ENCODE results near the gene KCNE3. TPM values are rescaled to one million over a fixed set of nuclear protein-coding genes. Genes with fewer than 3 reads are reported as not detected.

KCNE3 gene
- total RNA-seq, 2 donors from 2014 or later, result 6.6 to 8.3 TPM

DNA sequence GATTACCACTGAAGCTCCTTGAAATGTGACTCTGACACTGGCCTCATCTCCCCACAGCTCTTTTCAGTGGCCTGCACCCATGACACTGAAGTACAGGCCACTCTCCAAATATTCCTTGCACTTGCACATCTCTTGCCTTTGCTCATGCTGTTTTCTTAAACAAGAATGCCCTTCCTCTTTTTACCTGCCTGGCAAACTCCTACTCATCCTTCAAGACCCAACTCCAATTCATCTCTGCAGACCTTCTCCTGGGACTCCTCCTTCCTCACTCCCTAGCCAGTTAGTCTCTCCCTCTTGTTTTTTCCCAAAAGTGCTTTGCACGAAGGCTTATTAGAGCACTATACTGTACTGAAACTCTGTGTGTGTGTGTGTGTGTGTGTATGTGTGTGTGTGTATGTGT lies 2.6 kb downstream of the KCNE3 start:
- no peak for ATAC-seq (ENCODE audit: insufficient number of reproducible peaks, low FRiP score, low read depth)
- no peak overlapping the region for H3K27ac ChIP-seq
- peaks cover 7 to 18% of the 10 kb centered on the region in 2 donors for H3K4me1 ChIP-seq (ENCODE audit: control insufficient read depth in 1 of 2, low read depth in 2 of 2)
- no peaks in the 10 kb centered on the region for H3K27me3 ChIP-seq (replicated peaks; ENCODE audit: insufficient read depth)
- TF ChIP-seq, protein P1, sequence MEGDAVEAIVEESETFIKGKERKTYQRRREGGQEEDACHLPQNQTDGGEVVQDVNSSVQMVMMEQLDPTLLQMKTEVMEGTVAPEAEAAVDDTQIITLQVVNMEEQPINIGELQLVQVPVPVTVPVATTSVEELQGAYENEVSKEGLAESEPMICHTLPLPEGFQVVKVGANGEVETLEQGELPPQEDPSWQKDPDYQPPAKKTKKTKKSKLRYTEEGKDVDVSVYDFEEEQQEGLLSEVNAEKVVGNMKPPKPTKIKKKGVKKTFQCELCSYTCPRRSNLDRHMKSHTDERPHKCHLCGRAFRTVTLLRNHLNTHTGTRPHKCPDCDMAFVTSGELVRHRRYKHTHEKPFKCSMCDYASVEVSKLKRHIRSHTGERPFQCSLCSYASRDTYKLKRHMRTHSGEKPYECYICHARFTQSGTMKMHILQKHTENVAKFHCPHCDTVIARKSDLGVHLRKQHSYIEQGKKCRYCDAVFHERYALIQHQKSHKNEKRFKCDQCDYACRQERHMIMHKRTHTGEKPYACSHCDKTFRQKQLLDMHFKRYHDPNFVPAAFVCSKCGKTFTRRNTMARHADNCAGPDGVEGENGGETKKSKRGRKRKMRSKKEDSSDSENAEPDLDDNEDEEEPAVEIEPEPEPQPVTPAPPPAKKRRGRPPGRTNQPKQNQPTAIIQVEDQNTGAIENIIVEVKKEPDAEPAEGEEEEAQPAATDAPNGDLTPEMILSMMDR (IDR thresholded peaks at IDR 0.05), result no peak
- DNase-seq (ENCODE audit: low spot score), result no peak
- no peak overlapping the region for H3K4me3 ChIP-seq
- H3K36me3 ChIP-seq, result no peaks in the 10 kb centered on the region
- no peaks in the 10 kb centered on the region for H3K9me3 ChIP-seq

DNA sequence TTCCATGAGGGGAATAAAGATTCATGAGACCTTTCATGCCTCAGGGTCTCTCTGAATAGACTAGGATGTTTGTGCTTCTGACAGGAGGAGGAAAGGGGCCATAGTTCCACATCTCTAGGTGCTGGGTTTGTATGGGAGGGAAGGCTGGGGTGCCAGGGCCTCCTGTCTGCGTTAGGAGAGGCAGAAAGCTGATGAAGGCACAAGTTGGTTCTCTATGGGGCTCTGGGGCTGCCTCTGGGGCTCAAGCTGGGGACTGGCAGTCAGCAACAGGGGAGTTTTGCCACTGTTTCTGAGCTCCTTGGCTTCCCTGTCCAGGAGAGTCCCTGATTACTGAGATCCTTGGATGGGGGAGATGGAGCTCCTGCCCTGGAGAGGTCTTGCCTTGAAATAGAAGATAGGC lies 4.1 kb downstream of the KCNE3 start:
- Histone ChIP-seq H3K36me3 (no peaks in the 10 kb centered on the region), H3K4me1 (ENCODE audit: control insufficient read depth in 1 of 2, low read depth in 2 of 2) (peaks cover 7 to 13% of the 10 kb centered on the region in 2 donors), H3K4me3 (no peak overlapping the region), H3K27ac (no peak overlapping the region), H3K27me3 (replicated peaks; ENCODE audit: insufficient read depth) (no peaks in the 10 kb centered on the region), H3K9me3 (no peaks in the 10 kb centered on the region)
- TF ChIP-seq, protein P1 (IDR thresholded peaks at IDR 0.05), result no peak
- DNase-seq (ENCODE audit: low spot score) (no peak), ATAC-seq (ENCODE audit: insufficient number of reproducible peaks, low FRiP score, low read depth) (no peak)

DNA sequence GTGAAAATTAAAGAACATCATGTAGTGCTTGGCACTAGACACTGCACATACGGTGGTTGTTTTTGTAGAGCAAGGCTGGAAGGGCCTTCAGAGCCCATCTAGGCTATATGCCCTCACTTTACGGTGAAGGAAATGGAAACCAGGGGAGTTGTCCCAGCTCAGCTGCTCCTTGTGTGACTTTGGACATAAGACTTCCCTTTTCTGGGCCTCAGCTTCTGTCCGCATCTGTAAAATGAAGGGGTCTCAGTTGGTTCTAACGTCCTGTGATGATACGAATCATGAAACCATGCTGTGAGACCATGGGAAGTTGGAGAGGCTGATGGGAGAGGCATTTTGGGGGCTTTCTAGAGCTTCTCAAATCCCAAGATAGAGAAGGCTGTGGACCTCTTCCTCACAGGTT lies 4.7 kb downstream of the KCNE3 start:
- DNase-seq (ENCODE audit: low spot score) (no peak), ATAC-seq (ENCODE audit: insufficient number of reproducible peaks, low FRiP score, low read depth) (no peak)
- Histone ChIP-seq H3K9me3 (no peaks in the 10 kb centered on the region), H3K4me3 (no peak overlapping the region), H3K27me3 (replicated peaks; ENCODE audit: insufficient read depth) (no peaks in the 10 kb centered on the region), H3K27ac (no peak overlapping the region), H3K36me3 (no peaks in the 10 kb centered on the region), H3K4me1 (ENCODE audit: control insufficient read depth in 1 of 2, low read depth in 2 of 2) (peaks cover 5 to 10% of the 10 kb centered on the region in 2 donors)
- TF ChIP-seq, protein P1 (IDR thresholded peaks at IDR 0.05), result no peak

DNA sequence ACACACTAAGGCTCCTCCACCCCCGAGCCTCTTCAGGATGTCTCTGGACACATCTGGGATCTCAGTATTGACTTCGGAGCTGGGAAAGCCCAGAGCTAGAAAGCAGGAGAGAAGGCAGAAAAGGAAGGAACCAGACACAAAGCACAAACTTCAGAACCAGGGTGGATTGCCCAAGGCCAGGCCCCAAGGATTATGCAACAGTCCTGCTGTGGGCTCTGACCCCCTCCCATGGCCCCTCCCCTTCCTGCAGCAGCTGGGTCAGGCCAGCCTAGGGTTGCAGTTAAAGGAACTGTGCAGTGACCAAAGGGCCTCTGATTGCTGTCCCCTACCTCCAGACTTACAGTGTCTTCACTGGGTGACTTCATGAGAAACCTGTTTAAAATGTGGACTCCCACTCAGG lies 5.3 kb downstream of the KCNE3 start:
- H3K36me3 ChIP-seq, result no peaks in the 10 kb centered on the region
- no peaks in the 10 kb centered on the region for H3K9me3 ChIP-seq
- peak overlapping the region; percentile 8 for H3K4me3 ChIP-seq
- no peak overlapping the region for H3K27ac ChIP-seq
- peak; percentile 16 for DNase-seq (ENCODE audit: low spot score)
- TF ChIP-seq, protein P1 (IDR thresholded peaks at IDR 0.05), result no peak
- H3K4me1 ChIP-seq (ENCODE audit: control insufficient read depth in 1 of 2, low read depth in 2 of 2), result peaks cover 4% of the 10 kb centered on the region in 2 donors
- H3K27me3 ChIP-seq (replicated peaks; ENCODE audit: insufficient read depth), result no peaks in the 10 kb centered on the region
- no peak for ATAC-seq (ENCODE audit: insufficient number of reproducible peaks, low FRiP score, low read depth)

DNA sequence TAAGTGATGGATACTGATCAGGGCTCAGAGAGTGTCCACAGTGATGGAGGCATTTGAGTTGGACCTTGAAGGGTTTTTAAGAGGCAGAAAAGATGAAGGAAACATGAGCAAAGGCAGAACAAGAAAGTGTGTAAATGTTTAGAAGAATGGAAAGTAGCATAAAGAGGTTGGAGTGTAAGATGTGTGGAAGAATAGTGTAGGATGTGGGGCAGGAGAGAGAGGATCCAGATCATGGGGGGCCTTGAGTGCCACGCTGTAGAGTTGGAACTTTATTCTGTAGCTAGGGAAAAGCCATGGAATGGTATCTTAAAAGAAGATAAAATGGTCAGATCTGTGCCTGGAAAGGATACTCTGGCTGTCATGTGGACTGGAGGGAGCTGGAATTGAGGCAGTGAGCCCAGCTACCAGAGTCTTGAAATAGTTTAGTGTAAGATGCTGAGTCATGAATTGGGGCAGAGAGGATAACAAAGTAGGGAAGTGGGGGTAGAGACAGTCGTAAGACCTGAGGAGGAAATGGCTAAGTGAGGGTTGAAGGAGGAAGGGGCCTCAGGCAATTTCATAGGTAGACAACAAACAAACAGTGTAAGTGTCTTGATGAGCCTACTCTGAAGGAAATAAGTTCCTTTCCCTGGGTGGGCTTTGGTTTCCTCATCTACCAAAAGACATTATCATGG lies 6.7 kb downstream of the KCNE3 start:
- Histone ChIP-seq H3K27ac (no peak overlapping the region), H3K36me3 (no peaks in the 10 kb centered on the region), H3K4me3 (peak overlapping the region; percentile 8), H3K27me3 (replicated peaks; ENCODE audit: insufficient read depth) (no peaks in the 10 kb centered on the region), H3K9me3 (no peaks in the 10 kb centered on the region), H3K4me1 (ENCODE audit: control insufficient read depth in 1 of 2, low read depth in 2 of 2) (peaks cover 0 to 4% of the 10 kb centered on the region in 2 donors)
- ATAC-seq (ENCODE audit: insufficient number of reproducible peaks, low FRiP score, low read depth) (no peak), DNase-seq (ENCODE audit: low spot score) (no peak)
- TF ChIP-seq, protein P1 (IDR thresholded peaks at IDR 0.05), result no peak
